NCI-H2196 treated with DMSO at 0.1 percent for 48 hours (cell line): ENCODE data around the gene MCM8.

Experiments
- DNase-seq: peaks from one replicate; lab custom pipeline; 2025; ENCODE audit not compliant: unreplicated experiment; lab: John Stamatoyannopoulos, UW

MCM8 gene

GRCh38 chr20:6040958-6041807, 90.7 kb downstream of the MCM8 start:
- no peak for DNase-seq

- no peak for DNase-seq
These were observed 91.4 kb downstream of the MCM8 start for GRCh38 chr20:6041808-6042265.

- DNase-seq, result no peak
These were observed 93.7 kb downstream of the MCM8 start for GRCh38 chr20:6044115-6044514.

- DNase-seq, result no peak
These were observed 95.1 kb downstream of the MCM8 start for GRCh38 chr20:6045566-6045965.

- DNase-seq, result no peak
These were observed 96.0 kb downstream of the MCM8 start for GRCh38 chr20:6046432-6046831.

GRCh38 chr20:6048391-6048790, 97.9 kb downstream of the MCM8 start:
- no peak for DNase-seq
